B cell (primary cell): Measurements from ENCODE around the gene C19orf73. TPM values are rescaled to one million over a fixed set of nuclear protein-coding genes. Genes with fewer than 3 reads are reported as not detected.
A peak's percentile ranks its signal among the peaks of the same experiment; 100 is the strongest.

ENCODE experiments used
- ATAC-seq: fragments of 200-7000 bp; cut with Tn5 transposase; one replicate; pipeline ENCODE4 v1.10.0; 2021; ENCODE audit warnings: low read depth, mild to moderate bottlenecking, moderate number of reproducible peaks, moderate library complexity
- CTCF ChIA-PET: fragments of 350-600 bp; sonication (Branson Sonifier 250); formaldehyde crosslinking; loops from one replicate; lab custom pipeline; 2021; ENCODE audit warnings: antibody characterized with exemption, inconsistent platforms; lab: Charles Lee
- POLR2A ChIA-PET: fragments of 350-600 bp; sonication (Branson Sonifier 250); formaldehyde crosslinking; loops from one replicate; lab custom pipeline; 2021; ENCODE audit warnings: antibody characterized with exemption; lab: Charles Lee
- DNase-seq: peaks from one replicate; pipeline ENCODE4 v3.0.0; 2013
- H2AFZ ChIP-seq: 2 replicates; pipeline ENCODE4 v1.6.1; 2012; ENCODE audit warnings: mild to moderate bottlenecking, low read depth, low read length; ENCODE audit not compliant: insufficient read depth, poor library complexity, severe bottlenecking
- H3K27ac ChIP-seq, 2 donors: 1 replicate in 1 of 2; 2 replicates in 1 of 2; pipeline ENCODE4 v1.5.1; 2012 to 2013; ENCODE audit warnings: low read length in 2 of 2, mild to moderate bottlenecking in 2 of 2, moderate library complexity in 1 of 2
- H3K27me3 ChIP-seq, 4 experiments: fragments of 200-600 bp in 1 of 4; sonication (generic) in 1 of 4; replicated peaks in 1 of 4; 1 replicate in 2 of 4; 2 replicates in 2 of 4; pipeline versions ENCODE4 v1.6.1 to v1.7.0; 2013 to 2016; ENCODE audit warnings: low read length in 3 of 4, mild to moderate bottlenecking in 2 of 4, mixed read lengths in 1 of 4, moderate library complexity in 1 of 4; ENCODE audit not compliant: insufficient read depth in 4 of 4, control insufficient read depth in 3 of 4; ENCODE audit errors: control extremely low read depth in 1 of 4
- H3K36me3 ChIP-seq, 2 experiments: replicated peaks in 1 of 2; 1 replicate in 1 of 2; 2 replicates in 1 of 2; pipeline versions ENCODE4 v1.6.1 to v1.7.1; 2013; ENCODE audit warnings: low read length in 1 of 2; ENCODE audit not compliant: insufficient read depth in 2 of 2, control insufficient read depth in 1 of 2; ENCODE audit errors: control extremely low read depth in 1 of 2, extremely low read depth in 1 of 2
- H3K4me1 ChIP-seq, 2 donors: fragments of 200-600 bp in 1 of 2; sonication (generic) in 1 of 2; 1 replicate in 1 of 2; 2 replicates in 1 of 2; pipeline versions ENCODE4 v1.5.1 to v1.6.1; 2013 to 2017; ENCODE audit warnings: low read length in 2 of 2; ENCODE audit not compliant: control insufficient read depth in 2 of 2, insufficient read depth in 2 of 2
- H3K4me2 ChIP-seq: replicated peaks from 2 replicates; pipeline ENCODE3; 2012; ENCODE audit warnings: mild to moderate bottlenecking, low read depth, low read length; ENCODE audit not compliant: poor library complexity, severe bottlenecking
- H3K4me3 ChIP-seq, 5 experiments: fragments of 200-600 bp in 1 of 5; sonication (generic) in 1 of 5; 1 replicate in 3 of 5; 2 replicates in 2 of 5; pipeline versions ENCODE4 v1.5.1 to v1.7.0; 2011 to 2016; ENCODE audit warnings: low read length in 4 of 5, mild to moderate bottlenecking in 4 of 5, low read depth in 2 of 5, control low read depth in 1 of 5, moderate library complexity in 1 of 5; ENCODE audit not compliant: insufficient read depth in 1 of 5; ENCODE audit errors: control extremely low read depth in 1 of 5, extremely low read depth in 1 of 5
- H3K79me2 ChIP-seq: fragments of 200-600 bp; sonication (generic); one replicate; pipeline ENCODE4 v1.6.0; 2016; ENCODE audit warnings: low read length; ENCODE audit not compliant: control insufficient read depth, insufficient read depth
- H3K9ac ChIP-seq: fragments of 200-600 bp; sonication (generic); 2 replicates; pipeline ENCODE4 v1.6.1; 2017; ENCODE audit warnings: mild to moderate bottlenecking, low read length, moderate library complexity
- H3K9me3 ChIP-seq, 3 donors: one replicate each; pipeline versions ENCODE4 v1.6.1 to v1.7.1; 2013; ENCODE audit warnings: low read length in 2 of 3; ENCODE audit not compliant: control insufficient read depth in 2 of 3, insufficient read depth in 1 of 3; ENCODE audit errors: control extremely low read depth in 1 of 3
- H4K20me1 ChIP-seq: 2 replicates; pipeline ENCODE4 v1.6.0; 2012; ENCODE audit warnings: mild to moderate bottlenecking, low read length; ENCODE audit not compliant: insufficient read depth, control insufficient read depth, poor library complexity, severe bottlenecking
- H3K27ac Mint-ChIP-seq: one replicate; pipeline ENCODE4 v1.8.0; 2021; ENCODE audit warnings: mixed read lengths
- H3K27me3 Mint-ChIP-seq: one replicate; pipeline ENCODE4 v1.8.0; 2021; ENCODE audit warnings: mixed read lengths
- H3K4me1 Mint-ChIP-seq: one replicate; pipeline ENCODE4 v1.8.0; 2021; ENCODE audit warnings: mixed read lengths
- H3K4me3 Mint-ChIP-seq: one replicate; pipeline ENCODE4 v1.8.0; 2021; ENCODE audit warnings: mixed read lengths
- H3K9me3 Mint-ChIP-seq: one replicate; pipeline ENCODE4 v1.8.0; 2022; ENCODE audit warnings: mixed read lengths; ENCODE audit not compliant: insufficient read depth
- EZH2 ChIP-seq: IDR thresholded peaks from 2 replicates; pipeline ENCODE4 v1.6.1; 2012; ENCODE audit warnings: borderline replicate concordance, low read depth, mild to moderate bottlenecking, moderate library complexity, low read length; ENCODE audit not compliant: insufficient read depth, poor library complexity, severe bottlenecking
- WGBS: methylation state at CpG from one replicate; pipeline ENCODE4 v1.1.5; 2013; ENCODE audit warnings: missing lambda C conversion rate; ENCODE audit not compliant: insufficient coverage; 5-methylcytosine and 5-hydroxymethylcytosine counted together
- intact Hi-C: fragments of 100-400 bp; cut with micrococcal nuclease; formaldehyde crosslinking; loops from one replicate; pipeline ENCODE4 v1.10.0; 2022
- polyA plus RNA-seq: library from polyadenylated mRNA; depleted of rRNA; stranded (reverse); fragments of >200 nt; gene quantifications from 2 replicates; pipeline ENCODE4 v1.2.3, GENCODE V29; 2012
- total RNA-seq, 2 donors: library from RNA; stranded (reverse); fragments of 120-200 nt in 1 of 2; gene quantifications; 1 replicate in 1 of 2; 2 replicates in 1 of 2; pipeline versions ENCODE4 v1.2.3 to v1.2.4, GENCODE V29; 2013 to 2022
- TF ChIP-seq, protein P1 (sequence below): fragments of 200-600 bp; IDR thresholded peaks from one replicate; pipeline ENCODE4 v1.8.0; 2022; ENCODE audit warnings: antibody characterized with exemption, mild to moderate bottlenecking

C19orf73 gene
- total and polyA plus RNA-seq, 2 donors (not counting 1 experiment from before 2014, with no cell fraction given): 3.9 to 8.2 TPM

GRCh38 chr19:49119411-49120324, 725 bp upstream of the C19orf73 start, which contains the start of gene PPFIA3:
Gene PPFIA3 (plus strand): TSS chr19:49119544. CDS start chr19:49127874, 8,330 bp downstream.
- Mint-ChIP-seq H3K4me1 (peaks cover 38% of the 10 kb centered on the region), H3K9me3 (no peaks in the 10 kb centered on the region), H3K27ac (peak within 1 kb of the TSS; percentile 93), H3K4me3 (peak within 1 kb of the TSS; percentile 90), H3K27me3 (peaks cover 6% of the 10 kb centered on the region)
- Histone ChIP-seq H3K9me3 (no peaks in the 10 kb centered on the region), H3K4me1 (peaks cover 19 to 29% of the 10 kb centered on the region in 2 donors), H3K27ac (peak within 1 kb of the TSS; percentile 93 to 95), H2AFZ (peak within 1 kb of the TSS; percentile 88), H3K27me3 (peaks cover 0 to 11% (median 2%) of the 10 kb centered on the region in 4 experiments), H4K20me1 (no peaks in the 10 kb centered on the region), H3K4me2 (peak within 1 kb of the TSS; percentile 91), H3K4me3 (peak within 1 kb of the TSS; percentile 39 to 88 (median 62)), H3K79me2 (no peaks in the 10 kb centered on the region), H3K9ac (peak within 1 kb of the TSS; percentile 85), H3K36me3 (no peaks in the 10 kb centered on the region)
- intact Hi-C loops: loop anchor here (1.0 to 10.0 kb wide), 6 partner anchors 9 to 698 kb away; partner anchors contain the start of genes DBP, GYS1, MED25 and PRMT1
- TF ChIP-seq, protein P1, sequence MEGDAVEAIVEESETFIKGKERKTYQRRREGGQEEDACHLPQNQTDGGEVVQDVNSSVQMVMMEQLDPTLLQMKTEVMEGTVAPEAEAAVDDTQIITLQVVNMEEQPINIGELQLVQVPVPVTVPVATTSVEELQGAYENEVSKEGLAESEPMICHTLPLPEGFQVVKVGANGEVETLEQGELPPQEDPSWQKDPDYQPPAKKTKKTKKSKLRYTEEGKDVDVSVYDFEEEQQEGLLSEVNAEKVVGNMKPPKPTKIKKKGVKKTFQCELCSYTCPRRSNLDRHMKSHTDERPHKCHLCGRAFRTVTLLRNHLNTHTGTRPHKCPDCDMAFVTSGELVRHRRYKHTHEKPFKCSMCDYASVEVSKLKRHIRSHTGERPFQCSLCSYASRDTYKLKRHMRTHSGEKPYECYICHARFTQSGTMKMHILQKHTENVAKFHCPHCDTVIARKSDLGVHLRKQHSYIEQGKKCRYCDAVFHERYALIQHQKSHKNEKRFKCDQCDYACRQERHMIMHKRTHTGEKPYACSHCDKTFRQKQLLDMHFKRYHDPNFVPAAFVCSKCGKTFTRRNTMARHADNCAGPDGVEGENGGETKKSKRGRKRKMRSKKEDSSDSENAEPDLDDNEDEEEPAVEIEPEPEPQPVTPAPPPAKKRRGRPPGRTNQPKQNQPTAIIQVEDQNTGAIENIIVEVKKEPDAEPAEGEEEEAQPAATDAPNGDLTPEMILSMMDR: no peak
- peak; percentile 74 for TF ChIP-seq EZH2
- CTCF ChIA-PET: interaction anchor here (0.8 to 2.2 kb wide), 3 partner anchors 13 to 28 kb away, joined by 4 to 7 read pairs (median 4); no protein-coding TSS in a partner anchor
- no peak for ATAC-seq
- DNase-seq: peak; percentile 61
- POLR2A ChIA-PET: interaction anchor here (0.6 to 1.5 kb wide), 3 partner anchors 8 to 605 kb away, joined by 3 to 9 read pairs (median 3); no protein-coding TSS in a partner anchor
- under 1% methylated on average over 80 of the region's 90 CpGs for WGBS
